IPS DF 19.7 (cell line): ENCODE measurements around the gene ASMTL.
"Not testable (repeated sequence)": the region's sequence is repeated elsewhere in the genome, so short reads cannot be mapped to it uniquely, and the experiment has no call there.

Source experiments
- DNase-seq: peaks from one replicate; pipeline ENCODE4 v3.0.0-alpha.2; 2013; ENCODE audit warnings: low read depth, low spot score

The ASMTL gene

DNA sequence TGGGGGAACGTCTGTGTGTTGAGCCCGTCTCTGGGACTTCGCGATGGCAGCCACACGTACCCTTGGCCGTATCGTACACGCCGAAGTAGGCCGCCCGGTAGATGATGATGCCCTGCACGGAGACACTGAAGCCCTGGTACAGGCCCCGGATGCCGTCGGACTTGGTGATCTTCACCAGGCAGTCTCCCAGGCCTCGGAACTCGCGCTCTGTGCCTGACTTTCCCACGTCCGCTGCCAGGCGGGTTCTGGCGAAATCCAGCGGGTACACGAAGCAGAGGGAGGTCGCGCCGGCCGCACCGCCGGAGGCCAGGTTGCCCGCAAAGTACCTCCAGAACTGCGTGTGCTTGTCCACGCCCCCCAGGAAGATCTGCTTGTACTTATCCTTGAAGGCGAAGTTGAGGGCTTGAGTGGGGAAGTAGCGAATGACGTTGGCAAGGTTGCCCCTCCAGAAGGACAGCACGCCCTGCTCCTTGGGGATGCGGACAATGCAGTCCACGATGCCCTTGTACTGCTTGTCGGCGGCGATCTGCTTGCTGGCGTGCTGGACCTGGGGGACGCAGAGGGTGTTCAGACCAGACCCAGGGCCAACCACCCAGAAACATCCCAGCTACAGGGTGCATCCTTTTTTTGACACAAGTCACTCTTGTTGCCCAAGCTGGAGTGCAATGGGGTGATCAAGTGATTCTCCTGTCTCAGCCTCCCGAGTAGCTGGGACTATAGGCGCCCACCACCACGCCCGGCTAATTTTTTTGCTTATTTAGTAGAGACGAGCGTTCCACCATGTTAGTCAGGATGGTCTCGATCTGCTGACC lies 63.3 kb downstream of the ASMTL start:
- DNase-seq = no peak

DNA sequence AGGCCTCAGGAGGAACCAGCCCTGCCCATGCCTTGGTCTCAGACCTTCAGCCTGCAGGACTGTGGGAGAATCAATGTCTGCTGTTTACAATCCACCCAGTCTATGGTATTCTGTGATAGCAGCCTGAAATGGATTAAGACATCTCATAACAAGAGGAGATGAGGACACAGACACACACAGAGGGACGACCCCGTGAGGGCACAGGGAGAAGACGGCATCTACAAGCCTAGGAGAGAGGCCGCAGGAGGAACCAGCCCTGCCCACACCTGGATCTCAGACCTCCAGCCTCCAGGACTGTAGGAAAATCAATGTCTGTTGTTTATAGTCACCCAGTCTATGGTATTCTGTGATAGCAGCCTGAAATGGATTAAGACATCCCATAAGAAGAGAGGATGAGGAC lies 64.1 kb downstream of the ASMTL start:
- no peak for DNase-seq

DNA sequence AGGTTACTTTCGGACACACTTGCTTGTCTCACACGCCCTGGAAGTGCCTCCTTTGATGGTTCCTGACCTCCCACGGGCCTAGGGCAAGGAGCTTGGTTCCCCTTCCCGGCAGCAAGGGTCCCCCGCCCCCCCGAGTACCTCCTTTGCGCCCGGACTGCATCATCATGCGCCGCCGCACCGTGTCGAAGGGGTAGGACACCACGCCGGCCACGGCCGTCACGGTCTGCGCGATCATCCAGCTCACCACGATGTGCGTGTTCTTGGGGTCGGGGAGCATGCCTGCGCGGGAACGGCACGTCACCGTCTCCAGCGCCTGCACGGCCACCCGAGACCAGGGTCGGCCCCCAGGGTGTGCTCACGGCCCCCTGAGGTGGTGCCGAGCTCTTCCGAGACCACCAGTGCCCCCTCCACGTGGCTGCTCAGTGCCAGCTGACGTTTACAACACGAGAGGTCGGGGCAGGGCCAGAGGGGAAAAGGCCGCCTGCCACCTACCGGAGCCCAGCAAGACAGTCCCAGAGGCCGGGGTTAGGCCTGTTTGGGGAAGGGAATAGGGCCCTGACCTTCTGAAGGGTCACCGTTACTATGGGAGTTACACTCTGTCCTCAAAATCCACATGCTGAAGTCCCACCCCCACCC lies 65.5 kb downstream of the ASMTL start:
- no peak for DNase-seq

DNA sequence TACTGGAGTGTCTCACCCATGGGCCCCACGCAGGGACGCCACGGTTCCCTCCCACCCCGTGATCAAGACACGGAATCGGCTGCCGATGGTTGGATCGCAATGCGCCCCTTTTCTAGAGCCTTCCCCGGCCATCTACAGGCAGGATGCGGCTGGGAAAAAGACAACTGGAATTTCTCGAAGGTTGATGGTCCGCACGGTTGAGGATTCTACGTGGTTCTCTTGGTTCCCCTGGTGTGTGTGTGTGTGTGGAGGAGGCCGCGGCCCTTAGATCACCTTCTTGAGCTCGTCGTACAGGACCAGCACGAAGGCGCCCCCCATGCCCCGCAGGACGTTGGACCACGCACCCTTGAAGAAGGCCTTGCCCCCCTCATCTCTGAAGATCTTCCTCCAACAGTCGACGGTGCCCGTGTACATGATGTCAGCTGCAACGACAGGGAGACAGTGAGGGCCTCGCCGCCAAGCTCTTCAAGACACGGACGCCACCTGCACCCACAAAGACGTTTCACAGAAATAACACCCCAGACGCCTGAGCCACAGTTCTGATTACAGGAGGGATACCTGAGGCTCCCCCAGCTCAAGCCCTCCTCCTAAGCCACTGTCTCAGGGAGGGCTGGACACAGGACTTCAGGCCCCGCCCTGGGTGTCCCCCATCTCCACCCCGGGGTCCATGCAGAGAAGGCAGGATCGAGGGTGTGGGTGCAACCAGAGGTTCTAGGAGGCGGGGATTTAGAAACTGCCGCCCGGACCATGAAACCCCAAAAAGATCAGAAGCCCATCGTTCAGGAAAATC lies 66.2 kb downstream of the ASMTL start:
- DNase-seq = no peak

DNA sequence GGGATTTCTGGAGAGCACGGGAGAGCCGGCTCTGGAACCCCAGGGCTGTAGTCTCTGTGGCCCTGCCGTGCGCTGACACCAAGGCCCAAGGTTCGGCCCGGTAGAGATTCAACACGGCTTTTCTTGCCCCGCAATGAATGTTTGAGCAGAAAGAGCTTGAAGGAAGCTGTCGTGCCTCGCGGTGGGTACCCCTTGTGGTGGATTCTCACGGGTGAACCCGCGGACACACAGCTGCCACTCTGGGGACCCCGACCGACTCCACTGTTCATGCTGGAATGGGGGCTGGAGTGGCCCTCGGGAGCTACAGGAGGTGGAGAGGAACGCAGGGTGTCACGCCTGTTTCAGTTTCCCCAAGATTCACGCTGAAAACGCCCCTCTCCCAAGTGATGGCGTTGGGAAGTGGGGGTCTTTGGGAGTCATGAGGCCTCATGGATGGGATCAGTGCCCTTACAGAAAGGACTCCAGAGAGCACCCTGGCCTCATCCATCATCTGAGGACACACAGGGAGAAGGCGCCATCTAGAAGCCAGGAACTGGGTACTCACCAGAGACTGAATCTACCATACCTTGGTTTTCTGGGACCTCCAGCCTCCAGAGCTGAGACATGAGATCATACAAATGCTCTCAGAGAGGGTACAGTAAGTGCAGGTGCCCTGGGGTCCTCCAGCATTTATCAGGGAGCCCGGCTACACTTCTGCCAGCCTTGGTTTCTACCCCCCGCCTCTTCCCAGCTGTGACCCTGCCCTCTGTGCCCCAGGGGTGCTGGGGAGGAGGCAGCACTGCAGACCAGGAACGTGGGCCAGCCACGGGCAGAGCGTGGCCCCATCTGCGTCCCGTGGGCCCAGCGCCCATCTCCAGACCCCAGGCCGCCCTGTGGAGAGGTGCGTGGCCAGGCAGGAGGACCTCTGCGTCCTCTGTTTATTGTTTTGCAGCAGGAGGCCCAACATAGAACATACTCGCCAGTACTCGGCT lies 67.2 kb downstream of the ASMTL start:
- no peak for DNase-seq

DNA sequence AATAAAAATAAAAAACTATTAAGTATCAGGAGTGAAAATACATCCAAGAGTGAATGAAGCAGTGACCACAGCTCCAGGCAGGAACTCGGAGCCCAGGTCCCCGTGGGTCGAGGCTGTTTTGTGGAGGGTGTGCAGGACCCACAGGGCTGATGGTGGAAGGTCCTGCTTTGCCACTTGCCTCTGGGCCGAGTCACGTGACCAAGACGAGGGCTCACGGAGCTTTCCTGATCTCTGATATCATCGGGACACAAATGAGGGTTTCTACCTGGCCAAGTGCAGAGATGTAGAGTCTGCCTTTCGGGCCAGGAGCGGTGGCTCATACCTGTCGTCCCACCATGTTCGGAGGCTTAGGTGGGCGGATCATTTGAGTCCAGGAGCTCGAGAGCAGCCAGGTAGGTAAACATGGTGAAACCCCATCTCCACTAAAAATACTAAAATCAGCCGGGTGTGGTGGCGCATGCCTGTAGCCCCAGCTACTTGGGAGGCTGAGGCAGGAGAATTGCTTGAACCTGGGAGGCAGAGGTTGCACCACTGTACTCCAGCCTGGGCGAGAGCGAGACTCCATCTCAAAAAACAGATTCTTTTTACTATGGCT lies 68.0 kb downstream of the ASMTL start:
- DNase-seq = no peak

DNA sequence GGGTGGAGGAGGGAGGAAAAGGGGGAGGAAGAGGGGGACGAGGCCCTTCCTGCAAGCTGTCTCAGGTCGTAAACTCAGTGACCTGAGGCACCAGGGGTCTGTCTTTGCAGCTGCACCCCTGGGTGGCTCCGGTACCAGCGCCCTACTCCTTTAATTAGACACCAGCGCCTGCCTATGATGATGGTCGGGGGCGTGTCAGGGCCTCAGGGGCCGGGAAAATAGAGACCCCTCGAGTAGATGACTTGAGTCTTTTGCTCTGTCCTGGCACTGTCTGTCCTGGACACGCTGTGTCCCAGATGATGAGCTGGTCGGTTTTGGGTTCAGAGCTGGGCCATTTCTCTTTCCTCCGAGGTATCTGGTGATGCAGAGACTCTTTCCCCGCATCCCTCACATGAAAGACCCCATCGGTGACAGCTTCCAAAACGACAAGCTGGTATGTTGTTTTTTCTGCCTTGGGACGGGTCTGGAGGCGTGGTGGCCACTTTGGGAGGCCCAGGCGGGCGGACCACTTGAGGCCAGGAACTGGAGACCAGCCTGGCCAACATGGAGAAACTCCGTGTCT lies 72.0 kb downstream of the ASMTL start:
- DNase-seq = no peak

DNA sequence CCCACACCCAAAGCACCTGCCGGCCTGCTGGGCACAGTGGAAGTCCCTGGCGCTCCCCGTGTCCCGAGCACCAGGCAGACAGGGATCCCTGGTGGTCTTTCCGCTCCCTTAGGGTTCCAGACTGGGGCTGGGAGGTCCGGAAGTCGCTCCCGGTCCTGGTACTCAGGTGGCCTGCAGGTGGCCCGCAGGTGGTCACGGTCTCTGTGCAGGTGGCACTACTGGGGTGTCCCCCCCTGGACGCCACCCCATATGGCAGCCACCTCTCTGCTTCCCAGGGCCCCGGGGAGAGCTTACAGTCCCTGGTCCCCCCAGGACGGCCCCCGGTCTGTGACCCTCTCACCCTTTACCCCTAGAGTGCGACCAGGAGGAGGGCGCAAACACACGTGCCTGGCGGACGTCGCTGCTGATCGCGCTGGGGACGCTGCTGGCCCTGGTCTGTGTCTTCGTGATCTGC lies 74.4 kb downstream of the ASMTL start:
- no peak for DNase-seq

DNA sequence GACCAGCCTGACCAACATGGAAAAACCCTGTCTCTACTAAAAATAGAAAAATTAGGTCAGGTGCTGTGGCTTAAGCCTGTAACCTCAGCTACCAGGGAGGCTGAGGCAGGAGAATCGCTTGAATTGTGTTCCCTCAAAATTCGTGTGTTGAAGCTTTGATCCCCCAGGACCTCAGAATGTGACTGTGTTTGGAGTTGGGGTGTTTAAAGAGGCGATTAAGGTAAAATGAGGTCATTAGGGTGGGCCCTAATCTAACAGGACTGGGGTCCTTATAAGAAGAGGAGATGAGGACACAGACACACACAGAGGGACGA lies 84.4 kb downstream of the ASMTL start:
- DNase-seq = no peak

DNA sequence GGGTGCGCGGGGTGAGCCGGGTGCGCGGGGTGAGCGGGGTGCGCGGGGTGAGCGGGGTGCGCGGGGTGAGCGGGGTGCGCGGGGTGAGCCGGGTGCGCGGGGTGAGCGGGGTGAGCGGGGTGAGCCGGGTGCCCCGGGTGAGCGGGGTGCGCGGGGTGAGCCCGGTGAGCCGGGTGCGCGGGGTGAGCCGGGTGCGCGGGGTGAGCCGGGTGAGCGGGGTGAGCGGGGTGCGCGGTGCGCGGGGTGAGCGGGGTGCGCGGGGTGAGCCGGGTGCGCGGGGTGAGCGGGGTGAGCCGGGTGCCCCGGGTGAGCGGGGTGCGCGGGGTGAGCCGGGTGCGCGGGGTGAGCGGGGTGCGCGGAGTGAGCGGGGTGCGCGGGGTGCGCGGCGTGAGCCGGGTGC lies 86.3 kb downstream of the ASMTL start:
- not testable (repeated sequence) for DNase-seq

DNA sequence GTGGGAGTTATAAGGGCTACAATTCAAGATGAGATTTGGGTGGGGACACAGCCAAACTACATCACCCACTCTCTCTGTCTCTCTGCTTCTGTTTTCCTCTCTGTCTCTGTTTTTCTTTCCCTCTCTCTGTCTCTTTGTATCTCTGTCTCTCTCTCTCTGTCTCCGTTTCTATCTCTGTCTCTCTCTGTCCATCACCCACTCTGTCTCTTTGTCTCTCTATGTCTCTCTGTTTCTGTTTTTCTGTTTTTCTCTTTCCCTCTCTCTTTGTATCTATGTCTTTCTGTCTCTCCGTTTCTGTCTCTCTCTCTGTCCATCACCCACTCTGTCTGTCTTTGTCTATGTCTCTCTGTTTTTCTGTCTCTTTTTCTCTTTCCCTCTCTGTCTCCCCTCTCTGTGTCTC lies 90.8 kb downstream of the ASMTL start:
- DNase-seq = no peak

DNA sequence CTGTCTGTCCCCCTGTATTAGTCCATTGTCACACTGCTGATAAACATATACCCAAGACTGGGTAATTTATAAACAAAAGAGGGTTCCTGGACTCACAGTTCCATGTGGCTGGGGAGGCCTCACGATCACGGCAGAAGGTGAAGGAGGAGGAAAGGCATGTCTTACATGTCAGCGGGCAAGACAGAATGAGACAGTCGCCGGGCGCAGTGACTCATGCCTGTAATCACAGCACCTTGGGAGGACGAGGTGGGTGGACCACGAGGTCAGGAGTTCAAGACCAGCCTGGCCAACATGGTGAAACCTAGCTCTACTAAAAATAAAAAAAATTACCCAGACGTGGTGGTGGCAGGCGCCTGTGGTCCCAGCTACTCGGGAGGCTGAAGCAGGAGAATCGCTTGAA lies 91.4 kb downstream of the ASMTL start:
- no peak for DNase-seq

DNA sequence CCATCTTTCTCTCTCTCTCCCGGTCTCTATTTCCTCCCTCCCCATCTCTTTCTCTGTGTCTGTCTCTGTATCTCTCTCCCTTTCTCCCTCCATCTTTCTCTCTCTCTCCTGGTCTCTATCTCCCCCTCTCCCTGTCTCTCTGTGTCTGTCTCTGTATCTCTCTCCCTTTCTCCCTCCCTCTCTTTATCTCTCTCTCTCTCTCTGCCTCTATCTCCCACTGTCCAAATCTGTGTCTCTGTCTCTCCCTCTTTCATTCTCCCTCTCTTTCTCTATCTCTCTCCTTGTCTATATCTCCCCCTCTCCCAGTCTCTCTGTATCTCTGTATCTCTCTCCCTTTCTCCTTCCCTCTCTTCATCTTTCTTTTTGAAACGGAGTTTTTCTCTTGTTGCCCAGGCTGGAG lies 92.5 kb downstream of the ASMTL start:
- no peak for DNase-seq

DNA sequence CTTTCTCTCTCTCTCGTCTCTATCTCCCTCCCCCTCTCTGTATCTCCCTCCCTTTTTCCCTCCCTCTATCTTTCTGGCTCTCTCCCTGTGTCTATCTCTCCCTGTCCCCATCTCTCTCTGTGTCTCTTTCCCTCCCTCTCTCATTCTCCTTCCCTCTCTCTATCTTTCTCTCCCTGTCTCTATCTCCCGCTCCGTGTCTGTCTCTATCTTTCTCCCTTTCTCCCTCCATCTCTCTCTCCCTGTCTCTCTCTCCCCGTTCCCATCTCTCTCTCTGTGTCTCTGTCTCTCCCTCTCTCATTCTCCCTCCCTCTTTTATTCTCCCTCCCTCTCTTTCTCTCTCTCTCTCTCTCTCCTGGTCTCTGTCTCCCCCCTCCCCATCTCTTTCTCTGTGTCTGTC lies 93.2 kb downstream of the ASMTL start:
- no peak for DNase-seq

DNA sequence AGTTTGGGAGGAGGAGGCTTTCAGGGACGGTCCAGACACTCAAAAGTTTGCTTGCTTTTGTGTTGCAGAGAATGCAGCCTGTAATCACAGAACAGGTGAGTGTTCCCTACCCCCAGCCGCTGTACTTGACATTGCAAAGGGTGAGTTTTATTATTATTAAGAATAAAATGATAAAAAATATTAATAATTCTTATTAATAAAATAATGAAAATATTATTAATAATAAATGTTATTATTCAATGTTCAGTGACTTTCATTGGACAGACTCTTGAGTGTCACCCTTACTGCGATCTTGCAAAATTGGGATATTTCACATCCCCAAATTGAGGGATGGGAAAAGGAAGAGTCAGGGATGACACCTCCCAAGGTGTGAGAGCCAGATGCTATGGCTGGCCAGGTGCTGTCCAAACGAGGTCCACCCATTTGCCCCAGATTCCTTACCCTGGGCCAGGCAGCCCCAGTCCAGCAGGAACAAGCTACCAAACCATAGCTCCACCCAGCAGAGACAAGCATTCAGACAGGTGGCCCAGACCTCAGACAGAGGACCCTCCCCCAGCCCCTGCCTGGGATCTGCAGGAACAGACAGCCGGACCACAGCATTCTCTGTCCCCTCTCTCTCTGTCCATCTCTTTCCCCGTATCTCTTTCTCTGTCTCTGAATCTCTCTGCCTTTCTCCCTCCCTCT lies 93.8 kb downstream of the ASMTL start:
- DNase-seq = no peak

DNA sequence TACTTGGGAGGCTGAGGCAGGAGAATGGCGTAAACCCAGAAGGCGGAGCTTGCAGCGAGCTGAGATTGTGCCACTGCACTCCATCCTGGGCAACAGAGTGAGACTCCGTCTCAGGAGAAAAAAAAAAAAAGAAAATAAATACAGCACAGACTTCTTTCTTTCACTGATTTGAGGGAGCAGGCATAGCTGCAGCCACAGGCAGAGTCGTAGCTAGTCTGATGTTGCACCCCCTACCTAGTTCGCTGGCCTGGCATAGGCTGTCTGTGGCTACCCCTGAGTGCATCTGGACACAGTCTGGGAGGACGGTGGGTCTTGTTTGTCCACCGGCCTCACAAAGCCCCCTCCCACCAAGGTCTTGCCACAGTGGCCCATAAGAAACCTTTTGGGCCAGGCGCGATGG lies 94.7 kb downstream of the ASMTL start:
- DNase-seq = no peak

DNA sequence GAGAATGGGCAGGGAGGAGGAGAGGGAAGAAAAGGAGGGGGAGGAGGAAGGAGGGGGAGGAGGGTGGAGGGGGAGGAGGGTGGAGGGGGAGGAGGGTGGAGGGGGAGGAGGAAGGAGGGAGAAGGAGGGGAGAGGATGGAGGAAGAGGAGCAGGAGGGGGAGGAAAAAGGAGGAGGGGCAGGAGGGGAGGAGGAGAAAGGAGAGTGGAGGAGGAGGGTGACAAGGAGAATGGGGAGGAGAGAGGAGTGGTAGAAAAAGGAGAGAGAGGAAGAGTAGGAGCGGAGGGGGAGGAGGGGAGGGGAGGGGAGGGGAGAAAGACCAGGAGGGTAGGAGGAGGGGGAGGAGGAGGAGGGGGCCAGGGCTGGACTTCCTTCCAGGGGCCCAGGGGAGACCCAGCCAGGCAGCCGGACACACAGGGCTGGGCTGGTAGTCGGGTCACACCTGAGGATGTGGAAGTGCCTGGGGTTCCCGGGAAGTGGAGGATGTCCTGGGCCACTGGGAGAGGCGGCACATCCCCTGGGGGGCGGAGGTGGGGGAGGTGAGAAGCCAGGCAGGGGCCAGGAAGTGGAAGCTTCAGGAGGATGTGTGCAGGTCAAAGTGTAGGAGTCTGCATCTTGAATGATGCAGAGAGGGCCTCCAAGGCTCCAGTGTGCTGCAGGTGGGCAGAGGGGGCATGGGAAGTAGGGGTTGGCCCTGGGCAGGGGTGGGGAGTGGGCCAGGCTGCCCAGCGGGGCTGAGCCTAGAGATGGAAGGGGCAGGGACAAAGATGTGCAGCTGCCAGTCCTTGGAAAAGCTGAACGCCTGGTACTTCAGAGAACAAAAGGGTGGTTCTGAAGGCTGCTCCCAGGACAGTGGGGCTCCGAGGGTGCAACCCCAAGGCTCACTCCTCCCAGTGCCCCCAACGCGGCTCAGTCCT lies 97.3 kb downstream of the ASMTL start:
- no peak for DNase-seq

DNA sequence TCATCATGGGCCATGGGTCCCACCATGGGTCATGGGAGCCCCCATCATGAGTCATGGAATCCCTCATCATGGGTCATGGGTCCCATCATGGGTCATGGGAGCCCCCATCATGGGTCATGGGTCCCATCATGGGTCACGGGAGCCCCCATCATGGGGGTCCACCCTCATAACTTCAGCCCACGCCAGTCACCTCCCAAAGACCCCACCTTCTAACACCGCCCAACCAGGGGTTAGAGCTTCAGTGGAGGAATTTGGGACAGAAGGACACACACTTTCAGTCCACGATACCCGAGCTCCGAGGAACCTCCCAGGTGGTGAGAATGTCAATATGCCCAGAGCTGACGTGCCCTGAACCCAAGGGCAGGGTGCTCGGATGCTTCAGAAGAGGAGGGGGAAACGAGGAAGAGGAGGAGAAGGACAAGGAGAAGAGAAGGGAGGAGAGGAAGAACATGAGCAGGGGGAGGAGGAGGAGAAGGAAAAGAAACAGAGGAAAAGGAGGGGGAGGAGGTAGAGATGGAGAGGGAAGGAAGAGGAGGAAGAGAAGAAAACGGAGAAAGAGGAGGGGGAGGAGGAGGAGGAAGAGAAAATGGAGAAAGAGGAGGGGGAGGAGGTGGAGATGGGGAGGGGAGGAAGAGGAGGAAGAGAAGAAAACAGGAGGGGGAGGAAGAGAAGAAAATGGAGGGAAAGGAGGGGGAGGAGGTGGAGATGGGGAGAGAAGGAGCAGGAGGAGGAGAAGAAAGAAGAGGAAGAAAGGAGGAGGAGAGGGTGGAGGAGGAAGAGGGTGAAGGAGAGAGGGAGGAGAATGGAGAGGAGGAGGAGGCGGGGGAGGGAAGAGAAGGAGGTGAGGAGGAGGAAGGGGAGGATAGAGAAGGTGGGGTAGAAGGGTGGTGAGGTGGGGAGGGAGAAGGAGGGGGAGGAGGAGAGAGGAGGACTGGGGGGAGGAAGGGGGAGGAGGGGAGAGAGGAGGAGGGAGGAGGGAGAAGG lies 98.4 kb downstream of the ASMTL start:
- DNase-seq = no peak
